OCI-LY3 (cell line): ENCODE measurements around the gene ASB5.

Experiments
- CTCF ChIP-seq: fragments of 200-600, 300-600 bp; sonication (generic); IDR thresholded peaks from 2 replicates; pipeline ENCODE4 v1.5.1; 2014; ENCODE audit warnings: antibody characterized with exemption, low read length, low read depth
- EZH2phosphoT487 ChIP-seq: fragments of 200-600 bp; shearing (Covaris generic); IDR thresholded peaks from 2 replicates; pipeline ENCODE4 v1.6.1; 2018; ENCODE audit warnings: antibody characterized with exemption, mixed run types, low read depth

- no peak for TF ChIP-seq CTCF
- TF ChIP-seq EZH2phosphoT487: no peak
These were observed 81.4 kb downstream of the ASB5 start for GRCh38 chr4:176187624-176188023.
